Mesenchymal stem cell (in vitro differentiated cells and primary cell): Measurements from ENCODE around the gene CLTCL1.
A peak's percentile ranks its signal among the peaks of the same experiment; 100 is the strongest.

ENCODE experiments used
- DNase-seq: peaks from one replicate; pipeline ENCODE4 v3.0.0-alpha.2; 2013
- H2AFZ ChIP-seq: one replicate; pipeline ENCODE4 v1.6.1; 2013; ENCODE audit warnings: low read depth, mild to moderate bottlenecking, control low read depth, inconsistent platforms, low read length, moderate library complexity
- H2AK5ac ChIP-seq: 2 replicates; pipeline ENCODE4 v1.6.1; 2013; ENCODE audit warnings: low read length, moderate library complexity, mild to moderate bottlenecking, inconsistent platforms; ENCODE audit not compliant: severe bottlenecking
- H2BK120ac ChIP-seq: one replicate; pipeline ENCODE4 v1.6.1; 2013; ENCODE audit warnings: low read depth, mild to moderate bottlenecking, inconsistent platforms, low read length, moderate library complexity
- H2BK12ac ChIP-seq, 2 experiments: one replicate each; pipeline ENCODE4 v1.6.1; 2013; ENCODE audit warnings: inconsistent platforms in 2 of 2, low read length in 2 of 2, mild to moderate bottlenecking in 2 of 2, moderate library complexity in 2 of 2, control low read depth in 1 of 2
- H2BK15ac ChIP-seq: one replicate; pipeline ENCODE4 v1.6.1; 2013; ENCODE audit warnings: mild to moderate bottlenecking, low read depth, inconsistent platforms; ENCODE audit not compliant: poor library complexity, severe bottlenecking
- H2BK5ac ChIP-seq: 2 replicates; pipeline ENCODE4 v1.6.1; 2013; ENCODE audit warnings: low read depth, mild to moderate bottlenecking, low read length, control low read depth, inconsistent platforms; ENCODE audit not compliant: poor library complexity, severe bottlenecking
- H3K14ac ChIP-seq, 2 experiments: one replicate each; pipeline ENCODE4 v1.6.1; 2013; ENCODE audit warnings: inconsistent platforms in 2 of 2, low read length in 2 of 2, control low read depth in 1 of 2, mild to moderate bottlenecking in 1 of 2, moderate library complexity in 1 of 2
- H3K18ac ChIP-seq, 2 experiments: one replicate each; pipeline ENCODE4 v1.6.1; 2013; ENCODE audit warnings: inconsistent platforms in 2 of 2, low read length in 2 of 2, control low read depth in 1 of 2, low read depth in 1 of 2, mild to moderate bottlenecking in 1 of 2
- H3K23ac ChIP-seq, 2 experiments: one replicate each; pipeline ENCODE4 v1.6.1; 2013; ENCODE audit warnings: inconsistent platforms in 2 of 2, low read length in 2 of 2, mild to moderate bottlenecking in 2 of 2, moderate library complexity in 2 of 2, control low read depth in 1 of 2
- H3K27ac ChIP-seq: 2 replicates; pipeline ENCODE4 v1.5.1; 2013; ENCODE audit warnings: mild to moderate bottlenecking, moderate library complexity, low read length, control low read depth, inconsistent platforms; ENCODE audit not compliant: poor library complexity, severe bottlenecking
- H3K27me3 ChIP-seq, 2 experiments: 2 replicates each; pipeline versions ENCODE4 v1.6.1 to v1.7.0; 2013; ENCODE audit warnings: low read length in 2 of 2, mild to moderate bottlenecking in 2 of 2, moderate library complexity in 2 of 2, control low read depth in 1 of 2, inconsistent platforms in 1 of 2; ENCODE audit not compliant: control insufficient read depth in 1 of 2, insufficient read depth in 1 of 2
- H3K36me3 ChIP-seq, 2 experiments: 2 replicates each; pipeline versions ENCODE4 v1.6.1 to v1.7.0; 2013; ENCODE audit warnings: low read length in 2 of 2, control low read depth in 1 of 2, inconsistent platforms in 1 of 2, low read depth in 1 of 2, mild to moderate bottlenecking in 1 of 2; ENCODE audit not compliant: insufficient read depth in 2 of 2, control insufficient read depth in 1 of 2
- H3K4ac ChIP-seq, 2 experiments: one replicate each; pipeline ENCODE4 v1.6.1; 2013; ENCODE audit warnings: inconsistent platforms in 2 of 2, low read length in 2 of 2, mild to moderate bottlenecking in 2 of 2, moderate library complexity in 2 of 2, control low read depth in 1 of 2, low read depth in 1 of 2
- H3K4me1 ChIP-seq: 2 replicates; pipeline ENCODE4 v1.6.1; 2013; ENCODE audit warnings: low read depth, low read length, control low read depth; ENCODE audit not compliant: control insufficient read depth, insufficient read depth
- H3K4me2 ChIP-seq: 2 replicates; pipeline ENCODE4 v1.6.1; 2013; ENCODE audit warnings: low read length, mild to moderate bottlenecking, inconsistent platforms; ENCODE audit not compliant: poor library complexity, severe bottlenecking
- H3K4me3 ChIP-seq, 2 experiments: 2 replicates each; pipeline versions ENCODE4 v1.5.1 to v1.7.0; 2013; ENCODE audit warnings: low read length in 2 of 2, mild to moderate bottlenecking in 2 of 2, control low read depth in 1 of 2, low read depth in 1 of 2; ENCODE audit not compliant: insufficient read depth in 1 of 2
- H3K79me1 ChIP-seq: replicated peaks from 2 replicates; pipeline ENCODE4 v1.6.1; 2013; ENCODE audit warnings: mild to moderate bottlenecking, control low read depth, low read length, inconsistent platforms; ENCODE audit not compliant: poor library complexity, severe bottlenecking
- H3K9ac ChIP-seq: 2 replicates; pipeline ENCODE4 v1.7.0; 2013; ENCODE audit warnings: mild to moderate bottlenecking, low read length, moderate library complexity
- H3K9me3 ChIP-seq: 2 replicates; pipeline ENCODE4 v1.7.0; 2013; ENCODE audit warnings: mild to moderate bottlenecking, low read length; ENCODE audit not compliant: control insufficient read depth
- H4K8ac ChIP-seq: one replicate; pipeline ENCODE4 v1.6.1; 2013; ENCODE audit warnings: inconsistent platforms, mild to moderate bottlenecking, low read length, moderate library complexity
- H4K91ac ChIP-seq: one replicate; pipeline ENCODE4 v1.6.1; 2013; ENCODE audit warnings: mild to moderate bottlenecking, low read length, inconsistent platforms
- WGBS: methylation state at CpG from one replicate; pipeline ENCODE4 v1.1.7; 2013; ENCODE audit warnings: mixed read lengths; 5-methylcytosine and 5-hydroxymethylcytosine counted together

The CLTCL1 gene

GRCh38 chr22:19197997-19198865 is 93.3 kb downstream of the CLTCL1 start:
- no peak overlapping the region for H4K8ac ChIP-seq
- no peaks in the 10 kb centered on the region for H3K79me1 ChIP-seq
- peaks cover 25 to 59% of the 10 kb centered on the region in 2 experiments for H3K36me3 ChIP-seq
- no peak overlapping the region for H2BK12ac ChIP-seq
- H3K14ac ChIP-seq = no peak overlapping the region
- no peak overlapping the region for H3K18ac ChIP-seq
- no peak for DNase-seq
- no peak overlapping the region for H2AFZ ChIP-seq
- no peak overlapping the region for H3K4me2 ChIP-seq
- H2BK5ac ChIP-seq = no peak overlapping the region
- H3K4me1 ChIP-seq = peaks cover 2% of the 10 kb centered on the region
- H2BK120ac ChIP-seq = no peak overlapping the region
- no peak overlapping the region for H3K4me3 ChIP-seq
- H3K9me3 ChIP-seq = no peaks in the 10 kb centered on the region
- H3K27ac ChIP-seq = no peak overlapping the region
- H4K91ac ChIP-seq = no peak overlapping the region
- no peak overlapping the region for H2BK15ac ChIP-seq
- WGBS = 90% methylated on average over 10 of the region's 10 CpGs
- H3K9ac ChIP-seq = no peak overlapping the region
- no peak overlapping the region for H3K4ac ChIP-seq
- no peak overlapping the region for H2AK5ac ChIP-seq
- H3K27me3 ChIP-seq = no peaks in the 10 kb centered on the region
- no peak overlapping the region for H3K23ac ChIP-seq

GRCh38 chr22:19196841-19197612 is 94.5 kb downstream of the CLTCL1 start:
- Histone ChIP-seq H4K91ac (no peak overlapping the region), H3K27ac (no peak overlapping the region), H2BK12ac (no peak overlapping the region), H3K4me2 (no peak overlapping the region), H3K14ac (no peak overlapping the region), H3K4me1 (no peaks in the 10 kb centered on the region), H3K9me3 (no peaks in the 10 kb centered on the region), H2AK5ac (no peak overlapping the region), H2BK15ac (no peak overlapping the region), H3K9ac (no peak overlapping the region), H2AFZ (no peak overlapping the region), H3K27me3 (no peaks in the 10 kb centered on the region), H3K4ac (no peak overlapping the region), H3K4me3 (no peak overlapping the region), H2BK120ac (no peak overlapping the region), H3K18ac (no peak overlapping the region), H3K79me1 (peaks cover 2% of the 10 kb centered on the region), H3K23ac (no peak overlapping the region), H4K8ac (no peak overlapping the region), H3K36me3 (peaks cover 25 to 70% of the 10 kb centered on the region in 2 experiments), H2BK5ac (no peak overlapping the region)
- 74% methylated on average over 11 of the region's 11 CpGs for WGBS
- no peak for DNase-seq

- no peak overlapping the region for H2BK15ac ChIP-seq
- H2AK5ac ChIP-seq = no peak overlapping the region
- no peaks in the 10 kb centered on the region for H3K27me3 ChIP-seq
- no peak for DNase-seq
- no peak overlapping the region for H2AFZ ChIP-seq
- no peaks in the 10 kb centered on the region for H3K9me3 ChIP-seq
- no peak overlapping the region for H2BK5ac ChIP-seq
- no peak overlapping the region for H3K4me3 ChIP-seq
- no peak overlapping the region for H3K27ac ChIP-seq
- no peak overlapping the region for H4K91ac ChIP-seq
- H3K4ac ChIP-seq = no peak overlapping the region
- no peak overlapping the region for H2BK12ac ChIP-seq
- H2BK120ac ChIP-seq = no peak overlapping the region
- H3K9ac ChIP-seq = no peak overlapping the region
- no peak overlapping the region for H3K4me2 ChIP-seq
- H3K36me3 ChIP-seq = peaks cover 22 to 66% of the 10 kb centered on the region in 2 experiments
- H3K14ac ChIP-seq = peak overlapping the region in 1 of 2 experiments; percentile 64
- H3K79me1 ChIP-seq = peaks cover 2% of the 10 kb centered on the region
- no peak overlapping the region for H4K8ac ChIP-seq
- H3K4me1 ChIP-seq = no peaks in the 10 kb centered on the region
- no peak overlapping the region for H3K18ac ChIP-seq
- no peak overlapping the region for H3K23ac ChIP-seq
- 96% methylated on average over 23 of the region's 23 CpGs for WGBS
Observed at GRCh38 chr22:19195796-19196731, 95.5 kb downstream of the CLTCL1 start.
